GM18873 (cell line): Measurements from ENCODE around the gene NUP93.
"Not testable (repeated sequence)": the region's sequence is repeated elsewhere in the genome, so short reads cannot be mapped to it uniquely, and the experiment has no call there.

Experiments
- ATAC-seq: cut with Tn5 transposase; IDR thresholded peaks from one replicate; pipeline ENCODE4 v1.9.1; 2021; ENCODE audit warnings: mild to moderate bottlenecking, moderate library complexity, moderate number of reproducible peaks; ENCODE audit not compliant: unreplicated experiment, low FRiP score

Gene NUP93

DNA sequence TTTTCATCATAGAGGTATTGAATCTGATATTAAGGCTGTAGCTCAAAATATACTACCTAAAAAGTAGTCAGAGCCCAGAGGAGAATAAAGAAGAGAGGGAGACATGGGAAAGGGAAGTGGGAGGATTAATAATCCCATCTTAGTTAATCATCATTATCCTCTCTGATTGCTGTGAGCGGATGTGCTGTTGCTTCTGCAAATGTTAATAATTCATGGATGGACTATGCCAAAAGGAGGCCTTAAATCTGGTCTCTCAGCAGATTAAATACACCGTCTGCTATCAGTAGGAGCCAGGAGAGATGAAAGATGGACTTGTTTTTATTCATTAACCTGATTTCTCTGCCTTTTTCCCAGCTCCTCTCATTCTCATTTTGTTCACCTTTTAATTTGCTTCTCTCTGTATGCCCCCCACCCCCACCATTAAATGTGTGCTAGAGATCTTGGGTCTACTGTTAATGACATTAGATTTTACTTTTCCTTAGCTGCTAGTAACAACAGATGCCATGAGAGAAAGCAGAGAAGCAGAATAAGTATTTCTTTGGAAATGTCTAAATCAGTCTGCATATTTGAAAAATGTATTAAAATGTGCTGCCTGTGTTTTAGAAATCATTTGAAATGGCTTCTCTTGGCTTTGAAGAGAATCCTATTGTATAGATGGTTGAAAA, 44.2 kb downstream of the NUP93 start:
- ATAC-seq: no peak

DNA sequence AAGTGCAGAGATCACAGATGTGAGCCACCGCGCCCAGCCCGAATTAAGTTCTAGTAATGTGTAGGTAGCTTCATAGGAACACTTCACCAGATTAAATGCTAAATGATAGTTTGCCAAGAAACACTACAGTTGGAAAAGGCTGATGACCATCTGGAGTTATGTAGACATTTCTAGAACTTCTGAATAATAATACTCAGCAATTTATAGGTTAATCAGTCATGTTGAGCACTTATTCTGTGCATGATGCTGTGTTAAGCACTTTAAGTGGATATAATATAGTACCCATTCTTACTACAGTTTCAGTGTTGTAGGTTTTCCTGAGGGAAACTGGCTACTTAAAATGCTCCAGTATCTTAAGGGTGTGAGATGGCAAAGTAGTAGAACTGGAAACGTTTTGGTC, 45.2 kb downstream of the NUP93 start:
- no peak for ATAC-seq

DNA sequence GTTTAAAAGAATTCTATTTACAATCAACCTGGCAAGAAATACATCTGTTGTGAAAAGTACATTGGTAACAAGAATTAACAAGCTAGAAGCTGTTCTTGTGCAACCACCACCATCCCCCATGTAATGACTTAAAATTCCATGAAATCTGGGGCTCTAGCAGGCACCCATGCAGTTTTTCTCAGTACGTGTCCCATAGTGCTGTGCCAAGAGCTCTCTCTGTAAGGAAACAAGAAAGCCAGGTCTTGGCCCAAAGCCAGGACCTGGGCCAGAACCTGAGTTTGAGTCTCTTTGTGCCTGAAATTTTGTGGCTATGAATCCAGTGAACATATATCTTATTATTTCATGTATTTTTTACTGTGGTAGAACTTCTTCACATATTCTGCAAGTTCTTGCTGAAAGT, 46.6 kb downstream of the NUP93 start:
- no peak for ATAC-seq

DNA sequence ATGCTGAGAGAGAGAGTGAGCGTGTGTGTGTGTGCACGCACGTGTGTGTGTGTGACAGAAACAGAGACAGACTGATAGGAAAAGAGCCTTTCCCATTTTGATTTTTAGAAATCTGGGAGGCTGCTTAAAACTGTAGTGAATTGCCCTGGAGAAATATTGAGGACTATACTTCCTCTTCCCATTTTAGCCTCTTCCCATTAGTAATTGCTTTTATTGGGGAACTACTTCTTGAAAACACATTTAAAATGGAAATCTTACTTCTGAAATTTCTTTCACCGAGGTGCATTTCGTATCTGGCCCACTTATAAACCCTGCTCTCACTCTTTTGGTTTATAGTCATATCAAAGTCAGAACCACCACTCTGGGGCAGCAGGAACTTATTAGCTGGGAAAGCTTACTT, 47.1 kb downstream of the NUP93 start:
- no peak for ATAC-seq

DNA sequence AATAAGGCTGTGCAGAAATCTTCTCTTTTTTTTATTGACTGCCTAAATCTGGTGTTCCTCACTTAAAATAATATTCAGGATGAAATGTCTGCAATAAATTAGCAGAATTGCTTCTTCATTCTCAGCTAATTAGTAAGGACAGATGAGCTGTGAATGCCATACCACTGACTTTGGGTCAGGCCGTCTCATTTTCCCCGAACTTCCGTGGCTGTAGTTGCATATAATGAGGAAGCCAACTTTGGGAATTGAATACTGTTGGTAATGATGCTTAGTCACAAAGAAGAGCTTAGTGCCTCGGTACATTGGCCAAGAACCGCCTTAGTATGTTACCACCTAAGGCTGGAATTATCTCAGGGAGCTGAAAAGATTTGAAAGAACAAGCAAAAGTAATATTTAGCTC, 47.6 kb downstream of the NUP93 start:
- ATAC-seq: no peak

DNA sequence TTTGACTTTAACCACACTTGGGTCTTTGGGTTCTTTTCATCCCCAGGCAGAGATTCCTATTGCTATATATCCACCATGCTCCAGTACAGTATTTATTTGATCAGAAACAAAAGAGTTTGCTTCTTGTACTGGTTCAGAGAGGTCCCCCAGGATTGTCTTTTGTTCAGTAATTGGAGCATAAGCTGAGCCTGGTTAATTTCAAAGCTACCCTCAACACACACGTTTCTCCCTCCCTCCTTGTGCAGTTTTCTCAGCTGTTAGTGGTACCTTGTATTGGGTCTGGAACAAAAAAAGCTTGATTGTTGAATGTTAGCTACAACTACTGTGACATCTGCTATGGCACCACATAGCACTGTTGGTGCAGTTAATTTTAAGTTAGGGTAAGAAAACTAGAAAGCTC, 50.0 kb downstream of the NUP93 start:
- no peak for ATAC-seq

DNA sequence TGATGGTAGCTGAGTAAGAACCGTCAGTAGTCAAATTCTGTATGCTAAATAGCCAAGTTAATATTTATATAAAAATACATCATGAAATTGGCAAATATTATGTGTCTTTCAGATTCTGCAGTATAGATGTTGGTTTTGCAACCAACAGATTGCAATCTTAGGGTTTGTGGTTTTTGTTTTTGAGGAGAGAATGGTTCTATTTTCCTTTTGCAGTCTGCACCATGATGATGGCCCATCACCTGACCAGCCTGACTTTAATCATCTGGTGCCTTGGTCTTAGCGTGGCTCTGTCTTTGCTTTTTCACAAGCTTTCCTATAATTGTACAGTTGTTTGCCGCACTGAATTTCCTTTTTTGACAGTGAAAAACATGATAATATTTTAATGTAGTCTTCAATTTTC, 50.7 kb downstream of the NUP93 start:
- no peak for ATAC-seq

DNA sequence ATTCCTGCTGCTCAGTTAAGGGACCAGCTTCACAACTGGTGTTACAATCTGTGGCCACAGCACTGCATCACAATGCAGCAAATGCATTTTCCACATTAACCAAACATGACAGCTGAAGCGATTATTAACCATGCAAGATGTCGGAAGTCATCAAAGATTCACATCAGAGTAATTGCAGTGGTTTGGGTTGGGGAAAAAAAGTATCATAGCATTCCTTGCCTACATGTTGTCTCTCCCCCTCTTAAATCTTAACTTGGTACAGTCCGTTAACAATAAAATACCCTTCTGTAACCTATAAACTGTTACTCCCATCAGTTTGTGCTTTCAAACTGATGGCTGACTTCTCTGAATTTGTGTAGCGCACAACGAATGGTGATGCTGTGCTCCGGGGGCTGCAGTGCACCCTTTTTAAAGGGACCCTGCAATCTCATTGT, 51.6 kb downstream of the NUP93 start:
- ATAC-seq: no peak

DNA sequence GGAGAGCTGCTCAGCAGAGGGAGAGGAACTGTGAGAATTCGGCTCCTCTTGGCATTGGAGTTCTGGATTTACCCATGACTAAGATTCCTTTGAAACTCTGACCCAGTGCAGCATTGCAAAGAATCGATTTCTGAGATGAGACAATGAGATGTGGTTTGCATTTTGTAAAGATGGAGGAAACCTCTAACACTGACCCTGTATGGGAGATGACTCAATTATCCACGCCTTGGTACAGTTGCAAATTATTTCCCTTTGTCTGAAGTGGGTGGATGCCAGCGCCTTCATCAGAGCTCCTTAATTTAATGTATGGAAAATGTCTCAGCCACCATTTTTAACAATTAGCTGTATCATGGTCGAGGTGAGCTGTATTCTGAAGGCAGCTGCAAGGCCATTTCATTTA, 53.4 kb downstream of the NUP93 start:
- no peak for ATAC-seq

DNA sequence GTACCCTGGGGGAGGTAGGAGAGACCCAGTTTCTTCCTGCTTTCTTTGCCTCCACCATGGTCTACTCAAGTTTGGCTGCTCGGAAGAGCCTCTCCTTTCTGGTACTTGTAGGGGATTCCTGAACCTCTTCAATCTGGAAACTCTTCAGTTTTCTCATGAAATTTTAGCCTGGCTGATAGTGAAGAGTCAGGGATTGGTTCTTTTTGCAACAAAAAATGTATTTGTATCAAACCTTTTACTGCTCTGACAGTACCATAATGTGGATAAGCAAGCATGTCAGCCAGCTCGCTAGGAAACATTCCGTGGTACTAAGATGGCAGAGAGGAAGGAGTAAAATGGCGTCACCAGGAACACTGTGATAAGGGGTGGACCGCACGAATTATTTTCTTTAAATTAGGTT, 55.4 kb downstream of the NUP93 start:
- no peak for ATAC-seq

DNA sequence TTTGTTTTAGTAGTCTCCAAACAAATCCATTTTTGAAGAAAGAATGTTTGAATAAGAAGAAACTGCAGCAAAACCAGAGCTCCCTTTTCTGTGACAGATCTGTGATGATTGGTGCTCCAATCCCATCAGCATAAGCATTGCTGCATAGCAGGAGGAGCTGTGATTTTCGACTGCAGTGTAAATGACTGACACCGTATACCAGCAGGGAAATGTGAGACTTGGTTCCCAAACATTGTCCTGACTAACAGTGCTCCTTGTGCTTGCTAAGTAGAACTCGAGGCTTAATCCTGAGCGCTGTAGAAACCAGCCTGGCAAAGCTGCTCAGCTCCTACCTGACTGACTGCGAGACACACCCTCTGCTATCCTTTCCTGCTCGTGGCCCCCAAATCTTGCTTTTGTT, 57.2 kb downstream of the NUP93 start:
- no peak for ATAC-seq

DNA sequence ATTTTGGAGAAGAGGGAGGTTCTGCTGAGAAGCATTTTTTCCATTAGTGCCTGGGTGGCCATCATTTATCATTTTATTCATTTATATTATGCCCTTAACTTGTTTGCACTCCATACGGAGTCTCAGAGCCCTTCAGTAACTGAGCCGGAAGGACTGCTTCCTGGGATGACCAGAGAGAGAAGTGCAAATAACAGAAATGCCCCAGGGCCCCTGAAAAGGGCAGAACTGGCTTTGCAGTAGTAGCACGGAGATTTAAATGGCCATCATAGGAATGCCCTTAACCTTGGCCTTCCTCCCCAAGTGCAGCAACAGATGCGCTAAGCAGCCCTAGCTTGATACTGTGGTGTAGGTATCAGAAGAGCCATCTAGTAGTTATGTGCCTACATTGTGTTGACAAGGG, 58.5 kb downstream of the NUP93 start:
- no peak for ATAC-seq

DNA sequence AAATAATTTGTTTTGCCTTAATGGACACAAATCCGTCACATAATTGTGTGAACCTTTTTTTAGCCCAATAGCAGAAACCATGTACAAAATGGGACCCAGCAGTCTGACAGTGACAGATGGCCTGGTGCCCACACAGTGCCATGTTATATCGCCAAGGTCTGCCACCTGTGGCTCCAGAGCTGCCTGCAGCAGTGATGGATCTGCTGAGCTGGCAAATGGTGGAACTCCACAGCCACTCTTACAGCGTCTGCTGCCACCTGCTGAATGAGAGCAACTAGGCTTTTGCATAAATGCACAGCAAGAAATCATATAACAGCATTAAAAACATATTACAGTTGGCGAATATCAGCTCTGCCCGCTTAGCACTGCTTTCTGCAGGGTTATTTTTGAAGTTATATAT, 59.4 kb downstream of the NUP93 start:
- no peak for ATAC-seq

DNA sequence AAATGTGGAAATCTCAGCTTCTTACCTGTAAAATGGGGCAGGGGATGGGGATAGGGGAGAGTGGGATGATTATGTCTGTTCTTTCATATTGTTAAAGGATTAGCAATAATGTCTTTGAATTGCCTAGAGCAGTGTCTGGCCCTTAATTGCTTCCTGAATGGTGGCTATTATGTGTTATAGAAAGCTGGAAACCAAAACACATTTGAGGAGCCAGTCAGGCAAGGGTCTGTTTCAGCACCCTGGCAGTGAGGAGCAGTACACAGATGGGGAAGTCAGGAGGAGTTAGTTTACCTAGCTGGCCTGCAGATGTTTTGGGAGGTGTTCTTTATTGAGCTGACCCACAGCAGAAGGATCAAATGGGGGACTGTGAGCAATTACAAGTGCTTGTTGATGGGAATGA, 63.0 kb downstream of the NUP93 start:
- no peak for ATAC-seq

DNA sequence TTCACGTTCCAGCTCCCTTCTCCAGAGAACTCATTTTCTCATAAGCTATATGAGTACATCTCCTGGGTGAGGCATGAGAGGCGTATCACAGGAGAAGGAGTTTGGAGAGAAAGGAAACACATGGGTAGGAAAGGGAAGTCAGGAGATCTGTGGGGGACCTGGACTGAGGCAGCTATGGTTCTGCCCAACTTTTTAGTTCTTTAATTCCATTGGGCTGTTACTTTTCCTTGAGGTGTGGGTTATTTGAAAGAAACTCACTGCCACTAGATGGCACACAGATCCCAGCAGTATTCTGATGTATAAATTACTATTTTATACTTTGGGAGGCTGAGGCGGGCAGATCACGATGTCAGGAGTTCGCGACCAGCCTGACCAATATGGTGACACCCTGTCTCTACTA, 63.6 kb downstream of the NUP93 start:
- ATAC-seq: no peak

DNA sequence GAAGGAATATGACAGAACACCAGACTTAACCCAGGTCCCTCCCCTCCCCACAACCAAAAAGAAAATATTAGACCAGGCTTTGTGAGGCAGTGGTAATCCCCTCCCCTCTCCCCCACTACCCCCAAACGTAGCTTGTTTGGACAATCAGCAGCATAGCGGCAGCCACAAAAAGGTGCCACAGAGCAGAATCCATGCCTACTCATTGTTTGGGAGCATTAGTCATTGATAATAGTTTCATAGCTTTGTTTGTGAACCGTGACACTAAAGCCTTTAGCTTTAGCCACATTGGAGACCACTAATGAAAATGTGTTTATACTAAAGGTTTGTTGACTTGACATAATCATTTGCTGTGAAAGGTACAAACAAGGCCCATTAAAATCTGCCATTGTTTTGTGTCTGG, 65.1 kb downstream of the NUP93 start:
- ATAC-seq: no peak

DNA sequence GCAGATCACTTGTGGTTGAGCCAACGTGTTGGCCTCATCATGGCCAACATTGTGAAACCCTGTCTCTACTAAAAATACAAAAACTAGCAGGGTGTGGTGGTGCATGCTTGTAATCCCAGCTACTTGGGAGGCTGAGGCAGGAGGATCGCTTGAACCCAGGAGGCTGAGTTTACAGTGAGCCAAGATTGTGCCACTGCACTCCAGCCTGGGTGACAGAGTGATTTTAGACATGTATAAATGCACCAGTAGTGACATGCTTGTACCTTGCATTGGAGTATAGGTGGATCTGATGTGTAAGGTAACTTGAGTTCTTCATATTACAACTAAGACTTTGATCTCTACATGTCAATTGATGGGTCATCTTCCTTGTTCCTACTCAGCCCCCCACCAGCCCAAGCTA, 67.1 kb downstream of the NUP93 start:
- not testable (repeated sequence) for ATAC-seq

DNA sequence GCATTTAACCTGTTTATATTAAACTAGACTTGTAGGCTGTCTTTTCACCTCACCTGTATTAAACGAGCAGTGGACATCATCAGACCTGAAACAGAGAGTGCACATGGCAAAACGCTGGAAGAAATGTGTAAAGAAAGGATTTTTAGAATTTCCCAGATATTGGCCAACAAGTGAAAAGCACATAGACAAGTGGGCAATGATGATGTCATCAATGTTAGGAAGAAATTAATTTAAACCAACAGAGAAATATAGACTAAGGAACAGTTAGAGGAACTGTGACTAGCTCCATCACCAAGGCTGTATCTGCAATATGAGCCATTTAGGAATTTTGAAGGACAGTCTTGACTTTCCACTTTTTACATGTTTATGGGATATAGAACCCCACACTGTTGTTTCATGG, 67.9 kb downstream of the NUP93 start:
- no peak for ATAC-seq

DNA sequence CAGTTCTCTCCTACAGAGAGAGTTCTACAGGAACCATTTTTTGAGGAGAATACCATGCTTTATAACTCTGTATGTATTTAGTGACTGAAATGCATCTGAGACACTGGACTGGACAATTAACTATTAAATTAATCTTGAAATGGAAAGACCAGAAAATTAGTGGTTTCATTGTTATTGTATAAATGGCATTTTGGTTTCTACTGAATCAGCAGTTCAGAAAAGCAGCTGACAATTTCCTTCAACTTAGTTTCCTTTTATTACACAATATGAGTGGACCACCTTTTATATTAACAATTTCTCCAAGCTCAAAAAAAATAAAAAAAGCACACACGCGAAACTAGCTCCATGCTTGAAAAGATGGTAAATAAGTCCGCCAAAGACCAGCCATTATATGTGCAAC, 69.0 kb downstream of the NUP93 start:
- no peak for ATAC-seq

DNA sequence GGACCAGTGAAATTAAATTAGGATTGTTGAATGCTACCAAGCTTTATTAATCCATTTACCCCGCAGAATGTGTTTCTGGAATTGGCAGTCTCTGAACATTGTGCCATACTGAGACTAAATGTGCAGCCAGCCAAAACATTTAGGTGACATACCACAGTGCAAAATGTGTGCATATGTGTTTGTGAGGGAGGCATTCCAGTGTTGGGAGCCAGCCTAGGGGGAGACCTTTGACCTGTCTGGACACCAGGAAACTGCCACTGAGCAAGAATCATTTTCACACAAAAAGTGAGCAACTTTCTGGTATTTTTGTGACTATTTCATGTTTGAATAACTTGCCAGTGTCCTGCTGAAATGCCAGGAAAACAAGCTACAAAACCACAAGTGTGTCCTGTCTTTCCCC, 70.4 kb downstream of the NUP93 start:
- no peak for ATAC-seq

DNA sequence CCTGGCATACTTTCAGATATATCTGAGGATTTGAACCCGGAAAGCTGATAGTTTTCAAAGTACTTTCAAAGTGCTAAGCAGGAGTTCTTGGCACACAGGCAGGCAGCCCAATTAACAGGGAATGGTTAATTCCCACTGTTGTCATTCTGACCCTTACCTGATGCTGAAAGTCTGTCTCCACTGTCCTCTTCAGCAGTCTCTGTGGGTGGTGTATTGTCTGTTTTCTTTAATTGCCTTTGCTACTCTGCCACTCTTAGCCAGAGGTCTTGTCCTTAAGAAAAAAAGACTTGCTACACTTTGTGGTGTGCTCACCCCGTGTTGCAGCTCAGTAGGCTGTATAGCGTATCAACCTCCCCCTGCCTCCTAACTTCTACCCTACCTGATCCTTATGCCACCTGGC, 71.8 kb downstream of the NUP93 start:
- no peak for ATAC-seq

DNA sequence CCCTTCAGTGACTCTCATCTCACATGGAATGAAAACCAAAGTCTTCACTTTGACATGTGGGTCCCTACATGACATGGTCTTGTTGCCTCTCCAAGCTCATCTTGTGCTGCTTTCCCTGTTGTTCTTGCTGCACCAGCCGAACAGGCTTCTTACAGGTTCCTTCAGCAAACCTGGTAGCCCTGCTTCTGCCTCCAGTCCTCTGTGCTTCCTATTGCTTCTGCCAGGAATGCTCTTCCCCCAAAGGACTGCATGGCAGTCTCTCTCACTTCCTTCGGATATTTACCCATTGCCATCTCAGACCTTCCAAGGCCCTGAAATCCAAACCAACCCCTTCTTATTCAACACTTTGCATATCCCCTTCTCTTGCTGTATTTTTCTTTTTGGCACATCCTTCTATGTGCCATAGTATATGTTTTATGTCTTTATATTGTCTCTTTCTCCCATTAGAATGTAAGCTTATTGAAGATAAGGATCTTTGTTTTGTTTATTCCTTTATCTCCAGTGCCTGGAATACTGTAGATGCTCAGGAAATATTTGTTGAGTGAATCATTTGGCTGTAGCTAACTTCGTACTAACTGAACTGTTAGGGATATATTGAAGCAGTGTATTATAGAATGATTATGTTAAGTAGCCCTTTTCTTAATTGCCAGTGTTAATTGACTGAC, 77.2 kb downstream of the NUP93 start:
- no peak for ATAC-seq

DNA sequence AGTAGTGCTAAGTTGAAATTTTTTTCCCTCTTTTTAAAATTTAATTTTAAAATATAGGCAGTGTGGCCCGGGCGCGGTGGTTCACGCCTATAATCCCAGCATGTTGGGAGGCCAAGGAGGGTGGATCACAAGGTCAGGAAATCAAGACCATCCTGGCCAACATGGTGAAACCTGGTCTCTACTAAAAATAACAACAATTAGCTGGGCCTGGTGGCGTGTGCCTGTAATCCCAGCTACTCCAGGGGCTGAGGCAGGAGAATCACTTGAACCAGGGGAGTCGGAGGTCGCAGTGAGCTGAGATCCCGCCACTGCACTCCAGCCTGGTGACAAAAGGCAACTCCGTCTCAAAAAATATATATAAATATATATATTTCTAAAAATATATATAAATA, 77.7 kb downstream of the NUP93 start:
- ATAC-seq: not testable (repeated sequence)
